Astrocyte (in vitro differentiated cells and primary cell): Measurements from ENCODE around the gene FER. TPM values are rescaled to one million over a fixed set of nuclear protein-coding genes. Genes with fewer than 3 reads are reported as not detected.
"Not testable (repeated sequence)": the region's sequence is repeated elsewhere in the genome, so short reads cannot be mapped to it uniquely, and the experiment has no call there.

Experiments
- DNase-seq: peaks from one replicate; pipeline ENCODE4 v3.0.0-alpha.2; 2010; ENCODE audit warnings: low read depth
- FAIRE-seq: peaks from 2 replicates; lab custom pipeline; 2011; peaks lifted over from hg19 to GRCh38; lab: Jason Lieb, UNC
- H2AFZ ChIP-seq: 2 replicates; pipeline ENCODE4 v1.6.0; 2012; ENCODE audit warnings: low read depth, low read length, inconsistent platforms
- H3K27ac ChIP-seq: 2 replicates; pipeline ENCODE4 v1.5.1; 2011; ENCODE audit warnings: low read depth, low read length, inconsistent platforms
- H3K27me3 ChIP-seq: 2 replicates; pipeline ENCODE4 v1.6.0; 2011; ENCODE audit warnings: low read length, inconsistent platforms; ENCODE audit not compliant: insufficient read depth
- H3K36me3 ChIP-seq: 2 replicates; pipeline ENCODE4 v1.5.1; 2011; ENCODE audit warnings: low read length, inconsistent platforms; ENCODE audit not compliant: insufficient read depth
- H3K4me1 ChIP-seq: 2 replicates; pipeline ENCODE4 v1.5.1; 2011; ENCODE audit warnings: low read length, inconsistent platforms; ENCODE audit not compliant: insufficient read depth
- H3K4me2 ChIP-seq: 2 replicates; pipeline ENCODE4 v1.6.0; 2012; ENCODE audit warnings: low read length, inconsistent platforms
- H3K4me3 ChIP-seq: 2 replicates; pipeline ENCODE4 v1.5.1; 2011; ENCODE audit warnings: low read depth, mild to moderate bottlenecking, low read length, inconsistent platforms; ENCODE audit not compliant: insufficient read depth
- H3K79me2 ChIP-seq: 2 replicates; pipeline ENCODE4 v1.6.0; 2012; ENCODE audit warnings: mild to moderate bottlenecking, low read length, inconsistent platforms; ENCODE audit not compliant: insufficient read depth
- H3K9ac ChIP-seq: 2 replicates; pipeline ENCODE4 v1.6.0; 2012; ENCODE audit warnings: mild to moderate bottlenecking, low read length, inconsistent platforms
- H3K9me3 ChIP-seq: 2 replicates; pipeline ENCODE4 v1.5.1; 2012; ENCODE audit warnings: low read depth, mild to moderate bottlenecking, low read length, inconsistent platforms; ENCODE audit not compliant: insufficient read depth
- H4K20me1 ChIP-seq: 2 replicates; pipeline ENCODE4 v1.6.0; 2012; ENCODE audit warnings: low read length, inconsistent platforms; ENCODE audit not compliant: insufficient read depth
- H3K27ac Mint-ChIP-seq: one replicate; pipeline ENCODE4 v1.8.0; 2021; ENCODE audit warnings: mild to moderate bottlenecking, mixed read lengths; ENCODE audit not compliant: unreplicated experiment
- H3K27me3 Mint-ChIP-seq: one replicate; pipeline ENCODE4 v1.8.0; 2021; ENCODE audit warnings: low read depth, mixed read lengths; ENCODE audit not compliant: unreplicated experiment
- H3K36me3 Mint-ChIP-seq: one replicate; pipeline ENCODE4 v1.8.0; 2021; ENCODE audit warnings: low read depth, mixed read lengths; ENCODE audit not compliant: unreplicated experiment
- H3K4me1 Mint-ChIP-seq: one replicate; pipeline ENCODE4 v1.8.0; 2021; ENCODE audit warnings: low read depth, mixed read lengths; ENCODE audit not compliant: unreplicated experiment
- H3K4me3 Mint-ChIP-seq: one replicate; pipeline ENCODE4 v1.8.0; 2021; ENCODE audit warnings: mild to moderate bottlenecking, moderate library complexity, mixed read lengths; ENCODE audit not compliant: unreplicated experiment
- H3K9me3 Mint-ChIP-seq: one replicate; pipeline ENCODE4 v1.8.0; 2021; ENCODE audit warnings: mild to moderate bottlenecking, mixed read lengths; ENCODE audit not compliant: unreplicated experiment
- CTCF ChIP-seq: IDR thresholded peaks from 2 replicates; pipeline ENCODE4 v1.5.1; 2011; ENCODE audit warnings: low read depth, mild to moderate bottlenecking, inconsistent platforms, low read length, moderate library complexity; ENCODE audit not compliant: insufficient read depth
- EZH2 ChIP-seq: IDR thresholded peaks from 2 replicates; pipeline ENCODE4 v1.6.1; 2012; ENCODE audit warnings: mild to moderate bottlenecking, low read length, inconsistent platforms; ENCODE audit not compliant: insufficient read depth
- total RNA-seq: library from RNA; stranded (reverse); gene quantifications from 2 replicates; pipeline ENCODE4 v1.2.1, GENCODE V29; 2021

FER gene
- total RNA-seq, 1 donor from 2014 or later, result 21.6 TPM

- Histone ChIP-seq H3K4me1 (peaks cover 7% of the 10 kb centered on the region), H3K27ac (no peak overlapping the region), H2AFZ (no peak overlapping the region), H4K20me1 (no peaks in the 10 kb centered on the region), H3K9ac (no peak overlapping the region), H3K4me2 (no peak overlapping the region), H3K27me3 (no peaks in the 10 kb centered on the region), H3K79me2 (no peaks in the 10 kb centered on the region), H3K36me3 (no peaks in the 10 kb centered on the region), H3K4me3 (no peak overlapping the region), H3K9me3 (no peaks in the 10 kb centered on the region)
- H3K36me3 Mint-ChIP-seq, result peaks cover 4% of the 10 kb centered on the region
- FAIRE-seq, result no peak
- TF ChIP-seq CTCF (no peak), EZH2 (no peak)
- H3K27ac Mint-ChIP-seq, result no peak overlapping the region
- DNase-seq, result no peak
- H3K4me1 Mint-ChIP-seq, result no peaks in the 10 kb centered on the region
- H3K9me3 Mint-ChIP-seq, result no peaks in the 10 kb centered on the region
- H3K27me3 Mint-ChIP-seq, result no peaks in the 10 kb centered on the region
- no peak overlapping the region for H3K4me3 Mint-ChIP-seq
These were observed 150.6 kb downstream of the FER start for GRCh38 chr5:108898257-108898656.

GRCh38 chr5:108898707-108899106 is 151.0 kb downstream of the FER start:
- H3K4me2 ChIP-seq, result no peak overlapping the region
- no peak overlapping the region for H2AFZ ChIP-seq
- FAIRE-seq (no peak), DNase-seq (no peak)
- TF ChIP-seq EZH2, result no peak
- TF ChIP-seq CTCF, result no peak
- Mint-ChIP-seq H3K4me1 (no peaks in the 10 kb centered on the region), H3K9me3 (no peaks in the 10 kb centered on the region), H3K4me3 (no peak overlapping the region), H3K27ac (no peak overlapping the region), H3K27me3 (no peaks in the 10 kb centered on the region), H3K36me3 (peaks cover 4% of the 10 kb centered on the region)
- no peak overlapping the region for H3K27ac ChIP-seq
- H3K36me3 ChIP-seq, result no peaks in the 10 kb centered on the region
- H3K4me1 ChIP-seq, result peaks cover 7% of the 10 kb centered on the region
- H4K20me1 ChIP-seq, result no peaks in the 10 kb centered on the region
- H3K4me3 ChIP-seq, result no peak overlapping the region
- H3K9ac ChIP-seq, result no peak overlapping the region
- no peaks in the 10 kb centered on the region for H3K79me2 ChIP-seq
- H3K27me3 ChIP-seq, result no peaks in the 10 kb centered on the region
- no peaks in the 10 kb centered on the region for H3K9me3 ChIP-seq

- not testable (repeated sequence) for H3K36me3 Mint-ChIP-seq, H4K20me1 ChIP-seq, H3K4me1 Mint-ChIP-seq, H3K79me2 ChIP-seq, H3K4me3 ChIP-seq, H3K27ac ChIP-seq, H3K9ac ChIP-seq, H3K4me1 ChIP-seq, H3K9me3 Mint-ChIP-seq, H3K4me3 Mint-ChIP-seq, FAIRE-seq, H3K27me3 ChIP-seq, H2AFZ ChIP-seq, H3K27ac Mint-ChIP-seq, H3K27me3 Mint-ChIP-seq, H3K4me2 ChIP-seq, H3K36me3 ChIP-seq, H3K9me3 ChIP-seq
- peak; percentile 33 for DNase-seq
These were observed 151.5 kb downstream of the FER start for GRCh38 chr5:108899244-108899643.
